Glomerular visceral epithelial cell (primary cell): Measurements from ENCODE around the gene UBA3.

ENCODE experiments used
- DNase-seq: peaks from one replicate; pipeline ENCODE4 v3.0.0-alpha.2; 2016; ENCODE audit errors: extremely low spot score

The UBA3 gene

GRCh38 chr3:69080233-69080920 is at the start of gene UBA3:
Gene UBA3, minus strand, starts transcription at chr3:69080365. Its CDS starts 12 bp downstream, at chr3:69080353.
- DNase-seq: peak; percentile 84

GRCh38 chr3:69129531-69129930 is 49.4 kb upstream of the UBA3 start:
- DNase-seq: no peak

- DNase-seq: no peak
These were observed 48.3 kb upstream of the UBA3 start for GRCh38 chr3:69128509-69128908.

- DNase-seq: no peak
These were observed 46.8 kb upstream of the UBA3 start for GRCh38 chr3:69126999-69127398.

GRCh38 chr3:69126216-69126615 is 46.1 kb upstream of the UBA3 start:
- DNase-seq: no peak

- DNase-seq: no peak
These were observed 42.2 kb upstream of the UBA3 start, which contains the start of gene LMOD3 for GRCh38 chr3:69122403-69122802. Gene LMOD3, minus strand, starts transcription at chr3:69122595. Its CDS starts 209 bp downstream, at chr3:69122386.

GRCh38 chr3:69121950-69122349 is 41.8 kb upstream of the UBA3 start:
- DNase-seq: no peak

- no peak for DNase-seq
These were observed 41.3 kb upstream of the UBA3 start for GRCh38 chr3:69121513-69121912.

GRCh38 chr3:69120879-69121464 is 40.8 kb upstream of the UBA3 start:
- peak; percentile 72 for DNase-seq

- DNase-seq: no peak
These were observed 39.5 kb upstream of the UBA3 start for GRCh38 chr3:69119681-69120080.

GRCh38 chr3:69119138-69119537 is 39.0 kb upstream of the UBA3 start:
- DNase-seq: no peak

- DNase-seq: no peak
These were observed 38.4 kb upstream of the UBA3 start for GRCh38 chr3:69118555-69118954.

GRCh38 chr3:69116897-69117296 is 36.7 kb upstream of the UBA3 start:
- no peak for DNase-seq

- no peak for DNase-seq
These were observed 36.0 kb upstream of the UBA3 start for GRCh38 chr3:69116162-69116561.

GRCh38 chr3:69115731-69116130 is 35.6 kb upstream of the UBA3 start:
- no peak for DNase-seq

- DNase-seq: no peak
These were observed 33.4 kb upstream of the UBA3 start for GRCh38 chr3:69113536-69113935.

GRCh38 chr3:69110941-69111546 is 30.9 kb upstream of the UBA3 start:
- no peak for DNase-seq

- DNase-seq: no peak
These were observed 28.6 kb upstream of the UBA3 start for GRCh38 chr3:69108811-69109210.

GRCh38 chr3:69107841-69108240 is 27.7 kb upstream of the UBA3 start:
- no peak for DNase-seq

GRCh38 chr3:69105320-69105719 is 25.2 kb upstream of the UBA3 start:
- DNase-seq: no peak

- no peak for DNase-seq
These were observed 24.4 kb upstream of the UBA3 start for GRCh38 chr3:69104586-69104985.

GRCh38 chr3:69103123-69103522 is 23.0 kb upstream of the UBA3 start:
- no peak for DNase-seq

GRCh38 chr3:69102384-69102783 is 22.2 kb upstream of the UBA3 start:
- DNase-seq: no peak
